HepG2 (cell line): Measurements from ENCODE around the gene GSPT1. TPM values are rescaled to one million over a fixed set of nuclear protein-coding genes. Genes with fewer than 3 reads are reported as not detected.
A peak's percentile ranks its signal among the peaks of the same experiment; 100 is the strongest.

Experiments used
- CBX1 ChIP-seq: IDR thresholded peaks from one replicate; pipeline ENCODE4 v1.6.1; 2016; ENCODE audit warnings: antibody characterized with exemption, low read depth
- DPF2 ChIP-seq: sonication (generic); formaldehyde crosslinking; IDR thresholded peaks from 2 replicates; pipeline ENCODE4 v1.4.0; 2020; ENCODE audit warnings: mild to moderate bottlenecking, low read depth, missing genetic modification reagents, borderline replicate concordance
- FOSL2 ChIP-seq: sonication (generic); formaldehyde crosslinking; IDR thresholded peaks from 2 replicates; pipeline ENCODE4 v1.4.0; 2020; ENCODE audit warnings: missing genetic modification reagents
- GATAD1 ChIP-seq: IDR thresholded peaks from 2 replicates; pipeline ENCODE4 v1.6.1; 2016; ENCODE audit warnings: missing genetic modification reagents, missing compliant biosample characterization
- HIVEP1 ChIP-seq: sonication (generic); formaldehyde crosslinking; IDR thresholded peaks from 2 replicates; pipeline ENCODE4 v1.4.0; 2020; ENCODE audit warnings: mild to moderate bottlenecking, missing genetic modification reagents
- IKZF4 ChIP-seq: sonication (generic); formaldehyde crosslinking; IDR thresholded peaks from 2 replicates; pipeline ENCODE4 v1.5.1; 2020; ENCODE audit warnings: borderline replicate concordance, mild to moderate bottlenecking, low read depth, missing genetic modification reagents; ENCODE audit errors: not compliant biosample characterization
- NCOA5 ChIP-seq: sonication (generic); formaldehyde crosslinking; IDR thresholded peaks from 2 replicates; pipeline ENCODE4 v1.4.0; 2020; ENCODE audit warnings: missing genetic modification reagents
- PHF8 ChIP-seq: sonication (generic); formaldehyde crosslinking; IDR thresholded peaks from 2 replicates; pipeline ENCODE4 v1.5.0; 2020; ENCODE audit warnings: missing genetic modification reagents
- POLR2AphosphoS2 ChIP-seq: IDR thresholded peaks from 2 replicates; pipeline ENCODE4 v1.6.1; 2011; ENCODE audit warnings: low read depth, low read length, improper control_type of control experiment
- SP2 ChIP-seq: sonication (generic); formaldehyde crosslinking; IDR thresholded peaks from 2 replicates; pipeline ENCODE4 v1.5.1; 2020; ENCODE audit warnings: mild to moderate bottlenecking, missing genetic modification reagents
- SP4 ChIP-seq: sonication (generic); formaldehyde crosslinking; IDR thresholded peaks from 2 replicates; pipeline ENCODE4 v1.8.1; 2023; ENCODE audit warnings: mild to moderate bottlenecking, missing genetic modification reagents
- THAP11 ChIP-seq: IDR thresholded peaks from 2 replicates; pipeline ENCODE4 v1.6.1; 2016; ENCODE audit warnings: missing biosample characterization, missing genetic modification reagents
- THYN1 ChIP-seq: sonication (generic); formaldehyde crosslinking; IDR thresholded peaks from 2 replicates; pipeline ENCODE4 v1.8.1; 2023; ENCODE audit warnings: low read depth, mild to moderate bottlenecking, moderate library complexity, missing genetic modification reagents, borderline replicate concordance
- ZC3H4 ChIP-seq: sonication (generic); formaldehyde crosslinking; IDR thresholded peaks from 2 replicates; pipeline ENCODE4 v1.4.0; 2020; ENCODE audit warnings: missing genetic modification reagents, borderline replicate concordance
- ZFP41 ChIP-seq: sonication (generic); formaldehyde crosslinking; IDR thresholded peaks from 2 replicates; pipeline ENCODE4 v1.4.0; 2020; ENCODE audit warnings: mild to moderate bottlenecking, missing genetic modification reagents, borderline replicate concordance
- ZFX ChIP-seq: sonication (generic); formaldehyde crosslinking; IDR thresholded peaks from 2 replicates; pipeline ENCODE4 v1.4.0; 2020; ENCODE audit warnings: mild to moderate bottlenecking, low read depth, missing genetic modification reagents, moderate library complexity
- ZKSCAN8 ChIP-seq: IDR thresholded peaks from 2 replicates; pipeline ENCODE4 v1.6.1; 2016; ENCODE audit warnings: borderline replicate concordance, missing genetic modification reagents, missing compliant biosample characterization
- ZNF432 ChIP-seq: sonication (generic); formaldehyde crosslinking; IDR thresholded peaks from 2 replicates; pipeline ENCODE4 v1.5.0; 2020; ENCODE audit warnings: missing genetic modification reagents, mild to moderate bottlenecking, borderline replicate concordance
- ZNF891 ChIP-seq: sonication (generic); formaldehyde crosslinking; IDR thresholded peaks from 2 replicates; pipeline ENCODE4 v1.5.0; 2020; ENCODE audit warnings: mild to moderate bottlenecking, missing genetic modification reagents
- polyA plus RNA-seq, 8 experiments: library from polyadenylated mRNA; depleted of rRNA in 3 of 8; stranded (reverse) in 7 of 8; unstranded in 1 of 8; fragments of >200 nt; fragmentation: Illumina TruSeq in 4 of 8; extraction: Trizol in 4 of 8; gene quantifications; 2 replicates each; pipeline versions ENCODE4 v1.2.1 to v1.2.3, GENCODE V29; 2011 to 2016; ENCODE audit warnings: low read depth in 4 of 8, missing spikeins in 1 of 8, mixed read lengths in 1 of 8; ENCODE audit not compliant: insufficient read depth in 1 of 8
- total RNA-seq, 5 experiments: library from RNA; depleted of rRNA; stranded (reverse); fragments of >200 nt; fragmentation: Illumina TruSeq; extraction: Trizol; gene quantifications; 2 replicates each; pipeline ENCODE4 v1.2.3, GENCODE V29; 2016; ENCODE audit warnings: low read depth in 1 of 5
- TF ChIP-seq, protein P1 (sequence below): sonication (generic); formaldehyde crosslinking; IDR thresholded peaks from 2 replicates; pipeline ENCODE4 v1.5.0; 2020; ENCODE audit warnings: mild to moderate bottlenecking, missing genetic modification reagents, moderate library complexity
- TF ChIP-seq, protein P2 (sequence below): sonication (generic); formaldehyde crosslinking; IDR thresholded peaks from 2 replicates; pipeline ENCODE4 v1.4.0; 2020; ENCODE audit warnings: mild to moderate bottlenecking, missing genetic modification reagents

The GSPT1 gene
- total and polyA plus RNA-seq, 2 of the 13 experiments (the other 11 are each of a cell fraction or from before 2014, with no cell fraction given): 120 to 316 TPM

DNA sequence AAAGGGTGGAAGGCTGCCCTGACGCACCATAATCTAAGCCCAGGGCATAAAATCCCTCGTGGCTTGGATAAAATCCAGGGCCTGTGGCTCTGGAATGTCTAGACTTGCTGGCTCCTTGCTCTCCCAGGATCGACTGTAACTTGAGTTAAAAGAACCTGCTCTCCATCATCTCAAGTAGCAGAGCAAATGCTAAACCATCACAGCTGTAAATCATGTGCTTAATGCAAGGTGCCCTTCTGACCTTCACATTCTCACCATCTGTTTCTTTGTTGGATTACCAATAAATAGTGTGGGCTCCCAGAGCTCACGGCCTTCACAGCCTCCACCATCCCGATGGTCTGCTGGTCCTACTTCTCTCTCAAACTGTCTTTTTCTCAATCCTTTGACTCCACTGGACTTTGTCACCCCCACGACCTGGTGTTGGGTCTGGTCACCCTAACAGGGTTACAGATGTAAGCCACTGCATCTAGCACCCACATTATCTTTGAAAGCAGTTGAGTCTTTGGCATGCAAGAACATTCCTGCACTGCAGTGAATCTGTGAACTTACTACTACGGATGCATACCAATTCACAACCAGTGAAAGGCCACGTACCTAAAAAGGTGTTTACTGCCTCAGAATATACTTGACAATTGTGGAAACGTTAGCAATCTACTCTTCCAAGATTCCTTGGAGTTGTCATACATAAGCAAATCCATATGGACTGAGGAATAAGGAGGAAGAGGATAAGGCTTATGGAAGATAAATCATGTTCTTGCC lies 79.7 kb downstream of the GSPT1 start (continued):
- TF ChIP-seq SP2 (CRISPR knock-in tag): no peak
- TF ChIP-seq, protein P1, sequence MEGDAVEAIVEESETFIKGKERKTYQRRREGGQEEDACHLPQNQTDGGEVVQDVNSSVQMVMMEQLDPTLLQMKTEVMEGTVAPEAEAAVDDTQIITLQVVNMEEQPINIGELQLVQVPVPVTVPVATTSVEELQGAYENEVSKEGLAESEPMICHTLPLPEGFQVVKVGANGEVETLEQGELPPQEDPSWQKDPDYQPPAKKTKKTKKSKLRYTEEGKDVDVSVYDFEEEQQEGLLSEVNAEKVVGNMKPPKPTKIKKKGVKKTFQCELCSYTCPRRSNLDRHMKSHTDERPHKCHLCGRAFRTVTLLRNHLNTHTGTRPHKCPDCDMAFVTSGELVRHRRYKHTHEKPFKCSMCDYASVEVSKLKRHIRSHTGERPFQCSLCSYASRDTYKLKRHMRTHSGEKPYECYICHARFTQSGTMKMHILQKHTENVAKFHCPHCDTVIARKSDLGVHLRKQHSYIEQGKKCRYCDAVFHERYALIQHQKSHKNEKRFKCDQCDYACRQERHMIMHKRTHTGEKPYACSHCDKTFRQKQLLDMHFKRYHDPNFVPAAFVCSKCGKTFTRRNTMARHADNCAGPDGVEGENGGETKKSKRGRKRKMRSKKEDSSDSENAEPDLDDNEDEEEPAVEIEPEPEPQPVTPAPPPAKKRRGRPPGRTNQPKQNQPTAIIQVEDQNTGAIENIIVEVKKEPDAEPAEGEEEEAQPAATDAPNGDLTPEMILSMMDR (CRISPR knock-in tag): no peak
- TF ChIP-seq PHF8 (CRISPR knock-in tag): no peak
- no peak for TF ChIP-seq IKZF4 (CRISPR knock-in tag)
- TF ChIP-seq POLR2AphosphoS2: 0 out of 2 replicates have a peak, but pooled peaks have one; percentile 76
- no peak for TF ChIP-seq ZKSCAN8 (CRISPR knock-in tag)
- TF ChIP-seq GATAD1 (CRISPR knock-in tag): no peak
- peak; percentile 46; the same call in 1 of the 2 replicates for TF ChIP-seq ZC3H4 (CRISPR knock-in tag)
- no peak for TF ChIP-seq CBX1
- no peak for TF ChIP-seq ZNF432 (CRISPR knock-in tag)
- TF ChIP-seq NCOA5: no peak
- TF ChIP-seq ZFX (CRISPR knock-in tag): no peak
- no peak for TF ChIP-seq SP4 (CRISPR knock-in tag)
- no peak for TF ChIP-seq HIVEP1
- no peak for TF ChIP-seq THYN1
- TF ChIP-seq, protein P2, sequence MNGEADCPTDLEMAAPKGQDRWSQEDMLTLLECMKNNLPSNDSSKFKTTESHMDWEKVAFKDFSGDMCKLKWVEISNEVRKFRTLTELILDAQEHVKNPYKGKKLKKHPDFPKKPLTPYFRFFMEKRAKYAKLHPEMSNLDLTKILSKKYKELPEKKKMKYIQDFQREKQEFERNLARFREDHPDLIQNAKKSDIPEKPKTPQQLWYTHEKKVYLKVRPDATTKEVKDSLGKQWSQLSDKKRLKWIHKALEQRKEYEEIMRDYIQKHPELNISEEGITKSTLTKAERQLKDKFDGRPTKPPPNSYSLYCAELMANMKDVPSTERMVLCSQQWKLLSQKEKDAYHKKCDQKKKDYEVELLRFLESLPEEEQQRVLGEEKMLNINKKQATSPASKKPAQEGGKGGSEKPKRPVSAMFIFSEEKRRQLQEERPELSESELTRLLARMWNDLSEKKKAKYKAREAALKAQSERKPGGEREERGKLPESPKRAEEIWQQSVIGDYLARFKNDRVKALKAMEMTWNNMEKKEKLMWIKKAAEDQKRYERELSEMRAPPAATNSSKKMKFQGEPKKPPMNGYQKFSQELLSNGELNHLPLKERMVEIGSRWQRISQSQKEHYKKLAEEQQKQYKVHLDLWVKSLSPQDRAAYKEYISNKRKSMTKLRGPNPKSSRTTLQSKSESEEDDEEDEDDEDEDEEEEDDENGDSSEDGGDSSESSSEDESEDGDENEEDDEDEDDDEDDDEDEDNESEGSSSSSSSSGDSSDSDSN: 0 out of 2 replicates have a peak, but pooled peaks have one; percentile 13
- TF ChIP-seq FOSL2: no peak
- TF ChIP-seq THAP11: 0 out of 2 replicates have a peak, but pooled peaks have one; percentile 7
- TF ChIP-seq ZFP41 (CRISPR knock-in tag): no peak
- no peak for TF ChIP-seq ZNF891
- no peak for TF ChIP-seq DPF2 (CRISPR knock-in tag)
